22Rv1 (cell line): ENCODE measurements around the gene NUP93.

Experiments used
- CTCF ChIP-seq: fragments of 450-650 bp; IDR thresholded peaks from 2 replicates; pipeline ENCODE4 v1.5.1; 2017; ENCODE audit warnings: mild to moderate bottlenecking
- ZFX ChIP-seq: fragments of 450-650 bp; IDR thresholded peaks from 2 replicates; pipeline ENCODE4 v1.6.1; 2017; ENCODE audit warnings: antibody characterized with exemption, borderline replicate concordance

- TF ChIP-seq CTCF (no peak), ZFX (no peak)
Observed at GRCh38 chr16:56741399-56741798, 11.5 kb downstream of the NUP93 start.
